H1 (cell line): Measurements from ENCODE around the gene CHST2.

Experiments
- EP300 ChIP-seq, 2 experiments: IDR thresholded peaks; 1 replicate in 1 of 2; 2 replicates in 1 of 2; pipeline ENCODE4 v1.6.1; 2011 to 2012; ENCODE audit warnings: low read depth in 2 of 2, low read length in 2 of 2, mild to moderate bottlenecking in 2 of 2, borderline replicate concordance in 1 of 2, inconsistent platforms in 1 of 2, moderate library complexity in 1 of 2
- RAD21 ChIP-seq, 2 experiments: IDR thresholded peaks in 1 of 2; conservative IDR thresholded peaks in 1 of 2; 2 replicates each; pipeline ENCODE4 v1.6.1; 2011; ENCODE audit warnings: low read depth in 2 of 2, low read length in 2 of 2, improper control_type of control experiment in 1 of 2, inconsistent platforms in 1 of 2, mild to moderate bottlenecking in 1 of 2, moderate library complexity in 1 of 2
- SIN3A ChIP-seq, 2 experiments: IDR thresholded peaks in 1 of 2; conservative IDR thresholded peaks in 1 of 2; 2 replicates each; pipeline ENCODE4 v1.6.1; 2011 to 2012; ENCODE audit warnings: low read length in 2 of 2, improper control_type of control experiment in 1 of 2, low read depth in 1 of 2, mild to moderate bottlenecking in 1 of 2
- TF ChIP-seq, protein P1 (sequence below), 3 experiments: IDR thresholded peaks; 1 replicate in 2 of 3; 2 replicates in 1 of 3; pipeline versions ENCODE4 v1.5.1 to v1.6.1; 2011; ENCODE audit warnings: low read length in 3 of 3, mild to moderate bottlenecking in 3 of 3, inconsistent platforms in 2 of 3, low read depth in 1 of 3, moderate library complexity in 1 of 3; ENCODE audit not compliant: insufficient read depth in 1 of 3; ENCODE audit errors: control extremely low read depth in 1 of 3

DNA sequence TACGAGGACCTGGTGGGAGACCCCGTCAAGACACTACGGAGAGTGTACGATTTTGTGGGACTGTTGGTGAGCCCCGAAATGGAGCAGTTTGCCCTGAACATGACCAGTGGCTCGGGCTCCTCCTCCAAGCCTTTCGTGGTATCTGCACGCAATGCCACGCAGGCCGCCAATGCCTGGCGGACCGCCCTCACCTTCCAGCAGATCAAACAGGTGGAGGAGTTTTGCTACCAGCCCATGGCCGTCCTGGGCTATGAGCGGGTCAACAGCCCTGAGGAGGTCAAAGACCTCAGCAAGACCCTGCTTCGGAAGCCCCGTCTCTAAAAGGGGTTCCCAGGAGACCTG is 2.5 kb downstream of the CHST2 start:
- TF ChIP-seq RAD21 (IDR thresholded peaks at IDR 0.05 in 1 of 2, conservative IDR thresholded peaks at IDR 0.05 in 1 of 2; ENCODE audit: low read depth in 2 of 2, low read length in 2 of 2) (no peak), EP300 (IDR thresholded peaks at IDR 0.05; ENCODE audit: borderline replicate concordance in 1 of 2, low read depth in 2 of 2, low read length in 2 of 2) (no peak), SIN3A (conservative IDR thresholded peaks at IDR 0.05 in 1 of 2, IDR thresholded peaks at IDR 0.05 in 1 of 2; ENCODE audit: low read depth in 1 of 2, low read length in 2 of 2) (no peak)
- TF ChIP-seq, protein P1, sequence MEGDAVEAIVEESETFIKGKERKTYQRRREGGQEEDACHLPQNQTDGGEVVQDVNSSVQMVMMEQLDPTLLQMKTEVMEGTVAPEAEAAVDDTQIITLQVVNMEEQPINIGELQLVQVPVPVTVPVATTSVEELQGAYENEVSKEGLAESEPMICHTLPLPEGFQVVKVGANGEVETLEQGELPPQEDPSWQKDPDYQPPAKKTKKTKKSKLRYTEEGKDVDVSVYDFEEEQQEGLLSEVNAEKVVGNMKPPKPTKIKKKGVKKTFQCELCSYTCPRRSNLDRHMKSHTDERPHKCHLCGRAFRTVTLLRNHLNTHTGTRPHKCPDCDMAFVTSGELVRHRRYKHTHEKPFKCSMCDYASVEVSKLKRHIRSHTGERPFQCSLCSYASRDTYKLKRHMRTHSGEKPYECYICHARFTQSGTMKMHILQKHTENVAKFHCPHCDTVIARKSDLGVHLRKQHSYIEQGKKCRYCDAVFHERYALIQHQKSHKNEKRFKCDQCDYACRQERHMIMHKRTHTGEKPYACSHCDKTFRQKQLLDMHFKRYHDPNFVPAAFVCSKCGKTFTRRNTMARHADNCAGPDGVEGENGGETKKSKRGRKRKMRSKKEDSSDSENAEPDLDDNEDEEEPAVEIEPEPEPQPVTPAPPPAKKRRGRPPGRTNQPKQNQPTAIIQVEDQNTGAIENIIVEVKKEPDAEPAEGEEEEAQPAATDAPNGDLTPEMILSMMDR (IDR thresholded peaks at IDR 0.05; ENCODE audit: control extremely low read depth in 1 of 3, insufficient read depth in 1 of 3, low read depth in 1 of 3, low read length in 3 of 3) = no peak
